NCI-H2107 treated with DMSO at 0.1 percent for 48 hours (cell line): Measurements from ENCODE around the gene SYPL1.
"Not testable (repeated sequence)": the region's sequence is repeated elsewhere in the genome, so short reads cannot be mapped to it uniquely, and the experiment has no call there.

Source experiments
- DNase-seq: peaks from one replicate; lab custom pipeline; 2025; ENCODE audit not compliant: unreplicated experiment; lab: John Stamatoyannopoulos, UW

SYPL1 gene

GRCh38 chr7:106112118-106112971 lies at the start of gene SYPL1:
TSS of gene SYPL1 (minus strand) at chr7:106112312. CDS start at chr7:106112208, 104 bp downstream.
- peak; percentile 88 for DNase-seq

- no peak for DNase-seq
Observed at GRCh38 chr7:106155027-106155426, 42.9 kb upstream of the SYPL1 start.

GRCh38 chr7:106153891-106154449 lies 41.9 kb upstream of the SYPL1 start:
- DNase-seq, result peak; percentile 84

- no peak for DNase-seq
Observed at GRCh38 chr7:106152313-106152665, 40.2 kb upstream of the SYPL1 start.

- no peak for DNase-seq
Observed at GRCh38 chr7:106151459-106152312, 39.6 kb upstream of the SYPL1 start.

- DNase-seq, result no peak
Observed at GRCh38 chr7:106143711-106144337, 31.7 kb upstream of the SYPL1 start.

- DNase-seq, result no peak
Observed at GRCh38 chr7:106142136-106142535, 30.0 kb upstream of the SYPL1 start.

GRCh38 chr7:106140406-106141173 lies 28.5 kb upstream of the SYPL1 start:
- no peak for DNase-seq

GRCh38 chr7:106139265-106140251 lies 27.4 kb upstream of the SYPL1 start:
- peak; percentile 93 for DNase-seq

- peak; percentile 62 for DNase-seq
Observed at GRCh38 chr7:106138776-106139175, 26.7 kb upstream of the SYPL1 start.

GRCh38 chr7:106138181-106138580 lies 26.1 kb upstream of the SYPL1 start:
- DNase-seq, result not testable (repeated sequence)

- DNase-seq, result no peak
Observed at GRCh38 chr7:106134241-106134640, 22.1 kb upstream of the SYPL1 start.

- DNase-seq, result no peak
Observed at GRCh38 chr7:106129291-106129690, 17.2 kb upstream of the SYPL1 start.

GRCh38 chr7:106128836-106129235 lies 16.7 kb upstream of the SYPL1 start:
- no peak for DNase-seq

GRCh38 chr7:106127984-106128780 lies 16.1 kb upstream of the SYPL1 start:
- DNase-seq, result no peak

GRCh38 chr7:106126170-106126938 lies 14.2 kb upstream of the SYPL1 start:
- DNase-seq, result no peak

GRCh38 chr7:106125417-106125816 lies 13.3 kb upstream of the SYPL1 start:
- DNase-seq, result no peak

GRCh38 chr7:106124186-106124585 lies 12.1 kb upstream of the SYPL1 start:
- no peak for DNase-seq
